H9 (cell line): ENCODE data around the gene COG8. TPM values are rescaled to one million over a fixed set of nuclear protein-coding genes. Genes with fewer than 3 reads are reported as not detected.

Experiments
- DNase-seq: peaks from one replicate; pipeline ENCODE4 v3.0.0-alpha.2; 2017
- H2AFZ ChIP-seq: one replicate; pipeline ENCODE4 v1.6.1; 2013; ENCODE audit warnings: mild to moderate bottlenecking, low read length, control low read depth, moderate library complexity
- H2AK5ac ChIP-seq: 2 replicates; pipeline ENCODE4 v1.6.1; 2013; ENCODE audit warnings: low read length, control low read depth, mixed read lengths; ENCODE audit not compliant: insufficient read length
- H2BK120ac ChIP-seq: one replicate; pipeline ENCODE4 v1.6.1; 2013; ENCODE audit warnings: low read depth, mild to moderate bottlenecking, low read length, control low read depth, inconsistent platforms; ENCODE audit not compliant: poor library complexity, severe bottlenecking
- H2BK12ac ChIP-seq: 2 replicates; pipeline ENCODE4 v1.6.1; 2013; ENCODE audit warnings: low read length, control low read depth, mixed read lengths, low read depth; ENCODE audit not compliant: insufficient read length
- H2BK15ac ChIP-seq: 2 replicates; pipeline ENCODE4 v1.6.1; 2013; ENCODE audit warnings: low read depth, low read length, control low read depth
- H2BK20ac ChIP-seq: one replicate; pipeline ENCODE4 v1.6.1; 2013; ENCODE audit warnings: low read depth, mild to moderate bottlenecking, low read length, control low read depth, inconsistent platforms; ENCODE audit not compliant: poor library complexity, severe bottlenecking
- H2BK5ac ChIP-seq: 2 replicates; pipeline ENCODE4 v1.6.1; 2013; ENCODE audit warnings: low read length, control low read depth, mixed read lengths; ENCODE audit not compliant: insufficient read length
- H3K14ac ChIP-seq: 2 replicates; pipeline ENCODE4 v1.6.1; 2013; ENCODE audit warnings: low read length, control low read depth; ENCODE audit not compliant: insufficient read depth
- H3K18ac ChIP-seq: 2 replicates; pipeline ENCODE4 v1.6.1; 2013; ENCODE audit warnings: low read depth, mild to moderate bottlenecking, mixed read lengths, low read length, control low read depth; ENCODE audit not compliant: insufficient read length
- H3K23ac ChIP-seq: 2 replicates; pipeline ENCODE4 v1.6.1; 2013; ENCODE audit warnings: low read length, control low read depth, mixed read lengths, low read depth; ENCODE audit not compliant: insufficient read length
- H3K23me2 ChIP-seq: 2 replicates; pipeline ENCODE4 v1.6.1; 2013; ENCODE audit warnings: low read depth, mild to moderate bottlenecking, mixed read lengths, low read length, control low read depth; ENCODE audit not compliant: insufficient read length, poor library complexity, severe bottlenecking
- H3K27ac ChIP-seq: 2 replicates; pipeline ENCODE4 v1.5.1; 2013; ENCODE audit warnings: low read length, control low read depth, mixed read lengths, low read depth; ENCODE audit not compliant: insufficient read length
- H3K27me3 ChIP-seq: 2 replicates; pipeline ENCODE4 v1.6.1; 2013; ENCODE audit warnings: low read length, control low read depth, inconsistent platforms; ENCODE audit not compliant: insufficient read depth
- H3K4ac ChIP-seq: 2 replicates; pipeline ENCODE4 v1.6.1; 2013; ENCODE audit warnings: low read depth, mild to moderate bottlenecking, control low read depth, inconsistent platforms, low read length, moderate library complexity
- H3K4me1 ChIP-seq: 2 replicates; pipeline ENCODE4 v1.6.1; 2013; ENCODE audit warnings: low read length, control low read depth, inconsistent platforms; ENCODE audit not compliant: insufficient read depth
- H3K4me2 ChIP-seq: 2 replicates; pipeline ENCODE4 v1.6.1; 2013; ENCODE audit warnings: low read length, control low read depth, mixed read lengths; ENCODE audit not compliant: insufficient read length, insufficient read depth
- H3K56ac ChIP-seq: 2 replicates; pipeline ENCODE4 v1.6.1; 2013; ENCODE audit warnings: low read depth, mild to moderate bottlenecking, mixed read lengths, low read length, control low read depth; ENCODE audit not compliant: insufficient read length
- H3K79me1 ChIP-seq: 2 replicates; pipeline ENCODE4 v1.6.1; 2013; ENCODE audit warnings: low read depth, mild to moderate bottlenecking, moderate library complexity, low read length, control low read depth, inconsistent platforms; ENCODE audit not compliant: insufficient read depth, poor library complexity, severe bottlenecking
- H3K79me2 ChIP-seq: 2 replicates; pipeline ENCODE4 v1.6.1; 2013; ENCODE audit warnings: low read length, control low read depth, inconsistent platforms; ENCODE audit not compliant: insufficient read depth
- H3K9ac ChIP-seq: 2 replicates; pipeline ENCODE4 v1.6.1; 2013; ENCODE audit warnings: low read length, control low read depth, mixed read lengths; ENCODE audit not compliant: insufficient read length; ENCODE audit errors: extremely low read depth
- H3K9me3 ChIP-seq: one replicate; pipeline ENCODE4 v1.6.1; 2013; ENCODE audit warnings: low read depth, low read length, inconsistent platforms; ENCODE audit not compliant: control insufficient read depth
- H3T11ph ChIP-seq: one replicate; pipeline ENCODE4 v1.6.1; 2013; ENCODE audit warnings: mild to moderate bottlenecking, low read length, control low read depth, inconsistent platforms
- H4K20me1 ChIP-seq: one replicate; pipeline ENCODE4 v1.6.1; 2013; ENCODE audit not compliant: control insufficient read depth, insufficient read length, insufficient read depth
- H4K5ac ChIP-seq: 2 replicates; pipeline ENCODE4 v1.6.1; 2013; ENCODE audit warnings: low read depth, mild to moderate bottlenecking, mixed read lengths, low read length, control low read depth; ENCODE audit not compliant: insufficient read length
- H4K8ac ChIP-seq: replicated peaks from 2 replicates; pipeline ENCODE4 v1.6.1; 2013; ENCODE audit warnings: low read length, control low read depth, mixed read lengths, low read depth; ENCODE audit not compliant: insufficient read length
- H4K91ac ChIP-seq: 2 replicates; pipeline ENCODE4 v1.6.1; 2013; ENCODE audit warnings: low read depth, mild to moderate bottlenecking, moderate library complexity, mixed read lengths, low read length, control low read depth; ENCODE audit not compliant: insufficient read length
- H3K27ac Mint-ChIP-seq, 3 experiments: 2 replicates in 2 of 3; 3 replicates in 1 of 3; pipeline ENCODE4 v1.8.0; 2020 to 2021; ENCODE audit warnings: mixed read lengths in 3 of 3, mild to moderate bottlenecking in 1 of 3, moderate library complexity in 1 of 3
- H3K27me3 Mint-ChIP-seq: 2 replicates; pipeline ENCODE4 v1.8.0; 2021; ENCODE audit warnings: low read depth, mild to moderate bottlenecking, moderate library complexity, mixed read lengths
- H3K36me3 Mint-ChIP-seq, 3 experiments: 2 replicates in 2 of 3; 3 replicates in 1 of 3; pipeline ENCODE4 v1.8.0; 2020 to 2021; ENCODE audit warnings: low read depth in 3 of 3, mixed read lengths in 3 of 3; ENCODE audit not compliant: insufficient read depth in 1 of 3
- H3K4me1 Mint-ChIP-seq, 2 experiments: 2 replicates each; pipeline ENCODE4 v1.8.0; 2020; ENCODE audit warnings: mixed read lengths in 2 of 2
- H3K4me3 Mint-ChIP-seq, 2 experiments: 2 replicates in 1 of 2; 3 replicates in 1 of 2; pipeline ENCODE4 v1.8.0; 2020 to 2021; ENCODE audit warnings: mild to moderate bottlenecking in 2 of 2, mixed read lengths in 2 of 2, moderate library complexity in 1 of 2
- H3K9me3 Mint-ChIP-seq, 2 experiments: 2 replicates in 1 of 2; 3 replicates in 1 of 2; pipeline ENCODE4 v1.8.0; 2020; ENCODE audit warnings: mild to moderate bottlenecking in 2 of 2, mixed read lengths in 2 of 2, moderate library complexity in 1 of 2
- WGBS: extraction: QIAGEN DNeasy Blood & Tissue Kit; methylation state at CpG from one replicate; pipeline ENCODE4 v1.1.7; 2013; ENCODE audit warnings: missing lambda C conversion rate, low lambda C conversion rate, mixed read lengths; ENCODE audit not compliant: insufficient read length; ENCODE audit errors: extremely low coverage; 5-methylcytosine and 5-hydroxymethylcytosine counted together
- total RNA-seq: library from RNA; stranded (reverse); gene quantifications from 2 replicates; pipeline ENCODE4 v1.2.1, GENCODE V29; 2021
- TF ChIP-seq, protein P1 (sequence below): fragments of 200-600 bp; sonication (generic); conservative IDR thresholded peaks from 3 replicates; pipeline ENCODE4 v1.8.0; 2021; ENCODE audit warnings: antibody characterized with exemption, mild to moderate bottlenecking

Gene COG8
- total RNA-seq, 1 experiment from 2014 or later, result 52.3 TPM

GRCh38 chr16:69381231-69381630 lies 41.9 kb upstream of the COG8 start:
- no peak overlapping the region for H3K9ac ChIP-seq
- TF ChIP-seq, protein P1, sequence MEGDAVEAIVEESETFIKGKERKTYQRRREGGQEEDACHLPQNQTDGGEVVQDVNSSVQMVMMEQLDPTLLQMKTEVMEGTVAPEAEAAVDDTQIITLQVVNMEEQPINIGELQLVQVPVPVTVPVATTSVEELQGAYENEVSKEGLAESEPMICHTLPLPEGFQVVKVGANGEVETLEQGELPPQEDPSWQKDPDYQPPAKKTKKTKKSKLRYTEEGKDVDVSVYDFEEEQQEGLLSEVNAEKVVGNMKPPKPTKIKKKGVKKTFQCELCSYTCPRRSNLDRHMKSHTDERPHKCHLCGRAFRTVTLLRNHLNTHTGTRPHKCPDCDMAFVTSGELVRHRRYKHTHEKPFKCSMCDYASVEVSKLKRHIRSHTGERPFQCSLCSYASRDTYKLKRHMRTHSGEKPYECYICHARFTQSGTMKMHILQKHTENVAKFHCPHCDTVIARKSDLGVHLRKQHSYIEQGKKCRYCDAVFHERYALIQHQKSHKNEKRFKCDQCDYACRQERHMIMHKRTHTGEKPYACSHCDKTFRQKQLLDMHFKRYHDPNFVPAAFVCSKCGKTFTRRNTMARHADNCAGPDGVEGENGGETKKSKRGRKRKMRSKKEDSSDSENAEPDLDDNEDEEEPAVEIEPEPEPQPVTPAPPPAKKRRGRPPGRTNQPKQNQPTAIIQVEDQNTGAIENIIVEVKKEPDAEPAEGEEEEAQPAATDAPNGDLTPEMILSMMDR, result no peak
- no peak overlapping the region for H4K91ac ChIP-seq
- no peak overlapping the region for H2BK15ac ChIP-seq
- no peak for DNase-seq
- no peaks in the 10 kb centered on the region for H3K27me3 Mint-ChIP-seq
- H2AFZ ChIP-seq, result no peak overlapping the region
- H3K4me1 Mint-ChIP-seq, result peaks cover 4 to 8% of the 10 kb centered on the region in 2 experiments; a peak in 3 of 4 replicates
- H2BK12ac ChIP-seq, result no peak overlapping the region
- H3K23ac ChIP-seq, result no peak overlapping the region
- H3K4me3 Mint-ChIP-seq, result no peak overlapping the region
- H2BK120ac ChIP-seq, result no peak overlapping the region
- no peak overlapping the region for H2BK20ac ChIP-seq
- H3K27ac ChIP-seq, result no peak overlapping the region
- H3K9me3 ChIP-seq, result no peaks in the 10 kb centered on the region
- H3K79me2 ChIP-seq, result peaks cover 5% of the 10 kb centered on the region; the same call in 1 of the 2 replicates
- WGBS, result no CpG with 5 or more reads among the region's 2 CpGs
- H4K8ac ChIP-seq, result no peak overlapping the region
- H3K23me2 ChIP-seq, result peaks cover 2% of the 10 kb centered on the region
- no peak overlapping the region for H2BK5ac ChIP-seq
- H4K5ac ChIP-seq, result no peak overlapping the region
- peaks cover 39 to 67% (median 66%) of the 10 kb centered on the region in 3 experiments for H3K36me3 Mint-ChIP-seq
- no peaks in the 10 kb centered on the region for H3K4me1 ChIP-seq
- no peak overlapping the region for H2AK5ac ChIP-seq
- H3K18ac ChIP-seq, result no peak overlapping the region
- no peak overlapping the region for H3K14ac ChIP-seq
- no peaks in the 10 kb centered on the region for H3K27me3 ChIP-seq
- H3K4me2 ChIP-seq, result no peak overlapping the region
- H3T11ph ChIP-seq, result no peak overlapping the region
- no peak overlapping the region for H3K4ac ChIP-seq
- no peaks in the 10 kb centered on the region for H3K9me3 Mint-ChIP-seq
- H3K27ac Mint-ChIP-seq, result no peak overlapping the region
- no peaks in the 10 kb centered on the region for H4K20me1 ChIP-seq
- peaks cover 8% of the 10 kb centered on the region for H3K79me1 ChIP-seq
- H3K56ac ChIP-seq, result no peak overlapping the region
